ENCODE results near the gene PAQR9.

GRCh38 chr3:142943349-142943748 is 20.1 kb downstream of the PAQR9 start:
- TF ChIP-seq CTCF (IDR thresholded peaks at IDR 0.05 in 4 of 5, conservative IDR thresholded peaks at IDR 0.05 in 1 of 5) (no peak), POLR2A (IDR thresholded peaks at IDR 0.05) (no peak)
